Peyer's patch (tissue), 4 donors: ENCODE measurements around the gene NDUFS2. TPM values are rescaled to one million over a fixed set of nuclear protein-coding genes. Genes with fewer than 3 reads are reported as not detected.

Experiments
- DNase-seq, 3 donors: peaks; one replicate each; pipeline ENCODE4 v3.0.0-alpha.2; 2017 to 2019
- H3K27ac ChIP-seq, 4 donors: fragments of 200-600 bp; sonication (generic); one replicate each; pipeline ENCODE4 v1.5.1; 2016 to 2019
- H3K27me3 ChIP-seq, 2 donors: fragments of 200-600 bp; sonication (generic); one replicate each; pipeline ENCODE4 v1.5.1; 2019
- H3K36me3 ChIP-seq, 3 donors: fragments of 200-600 bp; sonication (generic); one replicate each; pipeline ENCODE4 v1.5.1; 2016 to 2019
- H3K4me1 ChIP-seq, 4 donors: fragments of 200-600 bp; sonication (generic); one replicate each; pipeline ENCODE4 v1.5.1; 2016 to 2019
- H3K4me3 ChIP-seq, 4 donors: fragments of 200-600 bp; sonication (generic); 1 replicate in 3 of 4; 2 replicates in 1 of 4; pipeline ENCODE4 v1.5.1; 2016 to 2019; ENCODE audit warnings: mild to moderate bottlenecking in 1 of 4
- H3K9me3 ChIP-seq, 4 donors: fragments of 200-600 bp; sonication (generic); one replicate each; pipeline ENCODE4 v1.5.1; 2016 to 2019; ENCODE audit warnings: mild to moderate bottlenecking in 1 of 4
- CTCF ChIP-seq, 6 experiments: fragments of 450-650 bp in 4 of 6; fragments of 200-600 bp in 2 of 6; sonication (generic) in 1 of 6; IDR thresholded peaks; one replicate each; pipeline ENCODE4 v1.5.1; 2017 to 2019; ENCODE audit warnings: antibody characterized with exemption in 6 of 6, mild to moderate bottlenecking in 3 of 6, moderate library complexity in 1 of 6
- POLR2A ChIP-seq, 2 donors: fragments of 450-650 bp; IDR thresholded peaks; one replicate each; pipeline ENCODE4 v1.5.1; 2017; ENCODE audit warnings: antibody characterized with exemption in 2 of 2, mild to moderate bottlenecking in 2 of 2, moderate library complexity in 2 of 2
- total RNA-seq, 4 donors: library from RNA; depleted of rRNA; stranded (reverse); fragments of >200 nt; gene quantifications; one replicate each; pipeline ENCODE4 v1.1.0, GENCODE V29; 2016

Gene NDUFS2
- total RNA-seq, 4 donors from 2014 or later = 157 to 192 (median 176) TPM

- peak overlapping the region; percentile 70 to 89 (median 85) for H3K27ac ChIP-seq
- DNase-seq = no peak
These were observed 35.3 kb upstream of the NDUFS2 start for GRCh38 chr1:161166669-161167548.

GRCh38 chr1:161168906-161169305, 33.3 kb upstream of the NDUFS2 start:
- no peaks in the 10 kb centered on the region for H3K9me3 ChIP-seq
- no peak overlapping the region for H3K27ac ChIP-seq
- H3K27me3 ChIP-seq = no peaks in the 10 kb centered on the region
- peaks cover 0 to 32% (median 5%) of the 10 kb centered on the region in 4 donors for H3K4me1 ChIP-seq
- DNase-seq = no peak
- TF ChIP-seq CTCF (IDR thresholded peaks at IDR 0.05) (no peak), POLR2A (IDR thresholded peaks at IDR 0.05) (no peak)
- H3K36me3 ChIP-seq = peaks cover 0 to 53% (median 0%) of the 10 kb centered on the region in 3 donors
- no peak overlapping the region for H3K4me3 ChIP-seq

More at GRCh38 chr1:161166669-161167548, 35.3 kb upstream of the NDUFS2 start:
- Histone ChIP-seq H3K9me3 (no peaks in the 10 kb centered on the region), H3K4me3 (peak overlapping the region; percentile 66 to 84 (median 74)), H3K27me3 (no peaks in the 10 kb centered on the region), H3K36me3 (peaks cover 0 to 53% (median 0%) of the 10 kb centered on the region in 3 donors), H3K4me1 (peaks cover 0 to 30% (median 5%) of the 10 kb centered on the region in 4 donors)
- TF ChIP-seq POLR2A (IDR thresholded peaks at IDR 0.05) (no peak), CTCF (IDR thresholded peaks at IDR 0.05) (no peak)

- Histone ChIP-seq H3K36me3 (peaks cover 0 to 59% (median 0%) of the 10 kb centered on the region in 3 donors), H3K27ac (no peak overlapping the region)
- no peak for DNase-seq
These were observed 31.0 kb upstream of the NDUFS2 start for GRCh38 chr1:161171191-161171590.

GRCh38 chr1:161171696-161172095, 30.5 kb upstream of the NDUFS2 start:
- no peak for TF ChIP-seq CTCF (IDR thresholded peaks at IDR 0.05)
- TF ChIP-seq POLR2A (IDR thresholded peaks at IDR 0.05) = no peak
- H3K36me3 ChIP-seq = peaks cover 0 to 59% (median 0%) of the 10 kb centered on the region in 3 donors

More at GRCh38 chr1:161171191-161171590, 31.0 kb upstream of the NDUFS2 start:
- H3K9me3 ChIP-seq = no peaks in the 10 kb centered on the region
- H3K4me3 ChIP-seq = no peak overlapping the region
- H3K4me1 ChIP-seq = peaks cover 1 to 31% (median 4%) of the 10 kb centered on the region in 4 donors
- H3K27me3 ChIP-seq = no peaks in the 10 kb centered on the region
- TF ChIP-seq POLR2A (IDR thresholded peaks at IDR 0.05) (no peak), CTCF (IDR thresholded peaks at IDR 0.05) (no peak)

GRCh38 chr1:161172349-161172748, 29.8 kb upstream of the NDUFS2 start:
- DNase-seq = no peak
- peak overlapping the region in 1 of 4 donors; percentile 47 for H3K27ac ChIP-seq
- H3K36me3 ChIP-seq = peaks cover 0 to 59% (median 0%) of the 10 kb centered on the region in 3 donors
- no peaks in the 10 kb centered on the region for H3K27me3 ChIP-seq
- peaks cover 3 to 29% (median 8%) of the 10 kb centered on the region in 4 donors for H3K4me1 ChIP-seq
- H3K9me3 ChIP-seq = no peaks in the 10 kb centered on the region
- no peak for TF ChIP-seq CTCF (IDR thresholded peaks at IDR 0.05)
- TF ChIP-seq POLR2A (IDR thresholded peaks at IDR 0.05) = no peak
- H3K4me3 ChIP-seq = no peak overlapping the region

More at GRCh38 chr1:161171696-161172095, 30.5 kb upstream of the NDUFS2 start:
- DNase-seq = no peak
- Histone ChIP-seq H3K27ac (no peak overlapping the region), H3K9me3 (no peaks in the 10 kb centered on the region), H3K27me3 (no peaks in the 10 kb centered on the region), H3K4me3 (no peak overlapping the region), H3K4me1 (peaks cover 3 to 35% (median 8%) of the 10 kb centered on the region in 4 donors)
